ENCODE data around the gene PRRG1.
"Not testable (repeated sequence)": the region's sequence is repeated elsewhere in the genome, so short reads cannot be mapped to it uniquely, and the experiment has no call there.

Gene PRRG1

DNA sequence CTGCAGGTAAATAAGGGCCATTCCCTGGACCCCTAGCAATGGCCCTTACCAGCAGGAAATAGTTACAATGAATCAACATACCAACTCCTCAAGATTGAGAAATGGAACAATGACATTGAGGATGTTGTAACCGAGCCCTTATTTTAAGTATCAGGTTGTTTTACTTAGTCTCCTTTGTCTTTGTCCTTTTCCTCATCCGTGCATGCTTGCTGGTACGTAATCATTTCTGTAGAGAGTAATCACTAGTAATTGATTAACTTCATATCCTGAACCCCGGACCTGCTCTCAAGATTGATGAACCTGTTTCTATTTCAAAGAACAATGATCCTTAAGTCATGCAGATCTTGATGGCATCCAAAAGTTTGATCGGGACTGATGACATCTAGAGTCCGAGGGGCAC is 123.7 kb downstream of the PRRG1 start:
- DNase-seq (ENCODE audit: low read depth): no peak

- DNase-seq (ENCODE audit: low read depth): no peak
Observed at GRCh38 chrX:37474478-37474877, 125.3 kb downstream of the PRRG1 start.

- no peak for DNase-seq (ENCODE audit: low read depth)
Observed at GRCh38 chrX:37476571-37477170, 127.5 kb downstream of the PRRG1 start.

DNA sequence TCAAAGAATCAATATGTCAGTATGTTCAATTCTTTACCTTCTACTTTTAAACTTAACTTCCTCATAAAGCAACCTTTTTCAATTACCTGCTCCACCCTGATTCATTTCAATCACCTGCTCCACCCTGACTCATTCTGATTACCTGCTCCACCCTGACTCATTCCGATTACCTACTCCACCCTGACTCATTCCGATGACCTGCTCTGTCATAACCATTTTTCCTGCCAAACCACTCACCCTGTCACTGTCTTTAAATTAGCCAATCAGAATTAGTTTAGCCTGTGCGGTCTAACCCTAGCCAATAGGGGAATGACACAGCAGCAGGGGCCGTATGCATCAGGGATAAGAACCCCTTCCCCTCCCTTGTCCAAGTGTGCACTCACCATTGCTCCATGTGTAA is 135.2 kb downstream of the PRRG1 start:
- not testable (repeated sequence) for DNase-seq (ENCODE audit: low read depth)

- no peak for DNase-seq (ENCODE audit: low read depth)
Observed at GRCh38 chrX:37485429-37485828, 136.3 kb downstream of the PRRG1 start.

DNA sequence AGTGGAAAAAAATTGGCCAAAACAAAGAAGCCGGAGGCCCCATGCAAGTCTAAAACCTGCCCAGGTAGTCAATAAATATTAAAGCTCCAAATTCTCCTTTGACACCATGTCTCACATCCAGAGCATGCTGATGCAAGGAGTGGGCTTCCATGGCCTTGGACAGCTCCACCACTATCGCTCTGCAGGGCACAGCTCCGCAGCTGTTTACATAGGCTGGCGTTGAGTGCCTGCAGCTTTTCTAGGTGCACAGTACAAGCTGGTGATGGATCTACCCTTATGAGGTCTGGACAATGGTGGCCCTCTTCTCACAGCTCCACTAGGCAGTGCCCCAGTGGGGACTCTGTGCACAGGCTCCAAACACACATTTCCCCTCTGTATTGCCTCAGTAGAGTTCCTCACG is 138.1 kb downstream of the PRRG1 start:
- no peak for DNase-seq (ENCODE audit: low read depth)

DNA sequence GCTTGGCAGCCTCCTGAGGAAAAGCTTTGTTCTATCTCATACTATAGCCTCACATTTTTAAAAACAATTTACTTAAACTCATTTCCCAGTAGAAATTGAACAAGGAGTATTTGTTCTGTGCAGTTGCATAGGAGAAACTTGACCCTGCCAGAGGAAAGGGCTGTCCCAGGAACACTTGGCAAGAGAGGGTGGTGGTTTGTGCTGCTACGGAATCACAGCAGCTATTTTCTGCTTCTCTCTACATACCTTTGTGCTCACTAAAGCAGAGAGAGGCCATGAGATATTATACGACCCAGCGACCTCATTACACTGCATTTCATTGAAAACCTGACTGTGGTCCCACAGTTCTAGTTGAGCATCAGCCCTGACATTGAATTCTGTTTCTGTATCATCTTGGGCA is 139.2 kb downstream of the PRRG1 start:
- DNase-seq (ENCODE audit: low read depth): no peak

DNA sequence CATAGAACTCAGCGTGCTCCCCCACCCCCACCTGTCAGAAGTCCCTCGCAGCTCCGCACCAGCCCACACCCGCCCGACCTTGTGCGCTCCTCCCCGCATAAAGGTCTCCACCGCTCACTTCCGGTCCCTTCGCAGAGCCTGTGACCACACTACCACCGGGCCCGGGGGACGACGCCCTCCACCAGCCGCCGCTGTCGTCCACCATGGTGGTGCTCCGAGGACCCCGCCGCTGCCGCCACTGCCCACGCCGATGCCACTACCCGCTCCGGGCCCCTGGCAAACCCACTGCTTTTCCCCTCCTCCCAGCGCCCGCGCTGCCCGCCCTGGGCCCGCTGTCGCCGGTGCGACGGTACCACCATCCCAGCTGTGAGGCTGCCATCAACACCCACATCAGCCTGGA is 142.5 kb downstream of the PRRG1 start:
- no peak for DNase-seq (ENCODE audit: low read depth)

- DNase-seq (ENCODE audit: low read depth): not testable (repeated sequence)
Observed at GRCh38 chrX:37495760-37496159, 146.6 kb downstream of the PRRG1 start.

GRCh38 chrX:37497126-37497525 is 148.0 kb downstream of the PRRG1 start:
- not testable (repeated sequence) for DNase-seq (ENCODE audit: low read depth)

DNA sequence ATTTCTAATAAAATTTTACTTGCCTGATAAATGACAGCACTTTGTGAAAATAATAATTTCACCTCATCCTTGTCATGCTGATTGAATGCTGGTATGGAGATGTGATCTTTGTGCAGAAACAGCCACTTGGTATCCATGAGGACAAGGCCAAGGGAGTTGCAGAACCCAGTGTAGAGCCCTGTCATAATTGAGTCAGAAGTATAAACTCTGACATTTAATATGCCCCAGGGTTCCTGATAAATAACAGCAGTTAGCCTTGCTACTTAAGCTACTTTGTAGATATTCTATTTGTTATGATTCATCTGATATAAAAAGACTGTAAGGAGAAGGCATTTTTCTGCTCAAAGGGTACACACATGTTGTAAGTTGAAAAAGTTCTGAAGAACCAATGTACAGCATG is 149.2 kb downstream of the PRRG1 start:
- DNase-seq (ENCODE audit: low read depth): not testable (repeated sequence)

GRCh38 chrX:37499649-37500048 is 150.5 kb downstream of the PRRG1 start:
- not testable (repeated sequence) for DNase-seq (ENCODE audit: low read depth)

- no peak for DNase-seq (ENCODE audit: low read depth)
Observed at GRCh38 chrX:37504991-37505390, 155.8 kb downstream of the PRRG1 start.
